HepG2 (cell line): ENCODE data around the gene DYNC2H1. TPM values are rescaled to one million over a fixed set of nuclear protein-coding genes. Genes with fewer than 3 reads are reported as not detected.

Experiments used
- JARID2 ChIP-seq: sonication (generic); formaldehyde crosslinking; IDR thresholded peaks from 2 replicates; pipeline ENCODE4 v1.8.1; 2023; ENCODE audit warnings: missing genetic modification reagents, inconsistent platforms; ENCODE audit not compliant: insufficient replicate concordance
- KLF16 ChIP-seq, 2 experiments: sonication (generic) in 1 of 2; formaldehyde crosslinking in 1 of 2; IDR thresholded peaks; 2 replicates each; pipeline versions ENCODE4 v1.6.1 to v1.8.0; 2016 to 2023; ENCODE audit warnings: missing genetic modification reagents in 2 of 2, missing compliant biosample characterization in 1 of 2
- MTF2 ChIP-seq: sonication (generic); formaldehyde crosslinking; IDR thresholded peaks from 2 replicates; pipeline ENCODE4 v1.5.0; 2020; ENCODE audit warnings: missing genetic modification reagents, borderline replicate concordance
- NAIF1 ChIP-seq: sonication (generic); formaldehyde crosslinking; IDR thresholded peaks from 2 replicates; pipeline ENCODE4 v1.5.0; 2020; ENCODE audit warnings: mild to moderate bottlenecking, missing genetic modification reagents, borderline replicate concordance
- PHF5A ChIP-seq: IDR thresholded peaks from one replicate; pipeline ENCODE4 v1.6.1; 2018; ENCODE audit warnings: low read depth, missing genetic modification reagents; ENCODE audit not compliant: unreplicated experiment
- ZFP90 ChIP-seq: sonication (generic); formaldehyde crosslinking; IDR thresholded peaks from 2 replicates; pipeline ENCODE4 v1.8.0; 2022; ENCODE audit warnings: missing genetic modification reagents, mild to moderate bottlenecking, inconsistent platforms, borderline replicate concordance
- ZKSCAN5 ChIP-seq: sonication (generic); formaldehyde crosslinking; IDR thresholded peaks from 2 replicates; pipeline ENCODE4 v1.5.1; 2020; ENCODE audit warnings: mild to moderate bottlenecking, missing genetic modification reagents
- ZNF589 ChIP-seq: sonication (generic); formaldehyde crosslinking; conservative IDR thresholded peaks from 2 replicates; pipeline ENCODE4 v1.8.0; 2022; ENCODE audit warnings: mild to moderate bottlenecking, moderate library complexity, missing genetic modification reagents
- ZNF788 ChIP-seq: sonication (generic); formaldehyde crosslinking; IDR thresholded peaks from 2 replicates; pipeline ENCODE4 v1.5.0; 2020; ENCODE audit warnings: mild to moderate bottlenecking, missing genetic modification reagents, borderline replicate concordance
- ZNF878 ChIP-seq: sonication (generic); formaldehyde crosslinking; IDR thresholded peaks from 2 replicates; pipeline ENCODE4 v1.8.1; 2023; ENCODE audit warnings: mild to moderate bottlenecking, missing genetic modification reagents, moderate library complexity
- polyA plus RNA-seq, 8 experiments: library from polyadenylated mRNA; depleted of rRNA in 3 of 8; stranded (reverse) in 7 of 8; unstranded in 1 of 8; fragments of >200 nt; fragmentation: Illumina TruSeq in 4 of 8; extraction: Trizol in 4 of 8; gene quantifications; 2 replicates each; pipeline versions ENCODE4 v1.2.1 to v1.2.3, GENCODE V29; 2011 to 2016; ENCODE audit warnings: low read depth in 4 of 8, missing spikeins in 1 of 8, mixed read lengths in 1 of 8; ENCODE audit not compliant: insufficient read depth in 1 of 8
- total RNA-seq, 5 experiments: library from RNA; depleted of rRNA; stranded (reverse); fragments of >200 nt; fragmentation: Illumina TruSeq; extraction: Trizol; gene quantifications; 2 replicates each; pipeline ENCODE4 v1.2.3, GENCODE V29; 2016; ENCODE audit warnings: low read depth in 1 of 5
- TF ChIP-seq, protein P1 (sequence below): sonication (generic); formaldehyde crosslinking; IDR thresholded peaks from 2 replicates; pipeline ENCODE4 v1.4.0; 2020; ENCODE audit warnings: missing genetic modification reagents, borderline replicate concordance
- TF ChIP-seq, protein P2 (sequence below): sonication (generic); formaldehyde crosslinking; IDR thresholded peaks from 2 replicates; pipeline ENCODE4 v1.4.0; 2020; ENCODE audit warnings: missing genetic modification reagents
- TF ChIP-seq, protein P3 (sequence below): IDR thresholded peaks from 2 replicates; pipeline ENCODE4 v1.6.1; 2016; ENCODE audit warnings: missing genetic modification reagents, missing compliant biosample characterization
- TF ChIP-seq, protein P4 (sequence below): sonication (generic); formaldehyde crosslinking; IDR thresholded peaks from 2 replicates; pipeline ENCODE4 v1.5.0; 2020; ENCODE audit warnings: missing genetic modification reagents

The DYNC2H1 gene
- total and polyA plus RNA-seq, 2 of the 13 experiments (the other 11 are each of a cell fraction or from before 2014, with no cell fraction given) = 0.49 to 0.66 TPM

DNA sequence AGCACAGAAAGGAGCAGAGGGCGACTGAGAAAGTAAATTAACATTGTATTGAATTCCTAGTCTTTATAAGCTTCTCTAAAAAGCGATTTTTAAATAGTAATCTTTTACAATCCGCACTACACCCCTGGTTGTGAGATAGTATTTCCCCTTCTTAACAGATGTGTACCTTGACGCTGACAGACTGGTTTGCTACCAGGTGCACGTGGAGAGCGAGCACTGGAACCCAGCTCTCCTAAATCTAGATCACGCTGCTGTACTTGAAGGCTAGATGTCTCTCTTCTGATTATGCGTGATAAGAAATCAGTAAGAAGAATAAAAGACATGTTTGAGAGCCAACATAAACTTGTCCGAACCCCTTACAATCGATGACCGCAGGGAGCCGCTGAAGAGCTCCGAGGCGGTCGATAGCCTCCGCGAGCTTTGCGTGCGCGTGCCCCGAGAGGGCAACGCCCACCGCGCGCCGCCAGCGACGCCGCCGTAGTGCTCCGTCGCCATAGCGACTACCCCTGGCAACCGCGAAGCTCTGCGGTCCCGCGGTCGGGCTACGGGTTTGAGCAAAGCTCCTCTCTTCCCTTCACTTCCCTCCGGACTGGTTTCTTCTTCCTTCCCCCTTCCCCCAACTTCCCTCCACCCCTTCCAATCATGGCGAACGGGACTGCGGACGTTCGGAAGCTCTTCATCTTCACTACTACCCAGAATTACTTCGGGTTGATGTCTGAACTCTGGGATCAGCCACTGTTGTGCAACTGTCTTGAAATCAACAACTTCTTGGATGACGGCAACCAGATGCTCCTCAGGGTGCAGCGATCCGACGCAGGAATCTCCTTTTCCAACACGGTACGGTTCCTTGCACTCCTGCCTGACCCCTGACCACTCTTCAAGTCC lies at the start of gene DYNC2H1 (continued):
- TF ChIP-seq, protein P1, sequence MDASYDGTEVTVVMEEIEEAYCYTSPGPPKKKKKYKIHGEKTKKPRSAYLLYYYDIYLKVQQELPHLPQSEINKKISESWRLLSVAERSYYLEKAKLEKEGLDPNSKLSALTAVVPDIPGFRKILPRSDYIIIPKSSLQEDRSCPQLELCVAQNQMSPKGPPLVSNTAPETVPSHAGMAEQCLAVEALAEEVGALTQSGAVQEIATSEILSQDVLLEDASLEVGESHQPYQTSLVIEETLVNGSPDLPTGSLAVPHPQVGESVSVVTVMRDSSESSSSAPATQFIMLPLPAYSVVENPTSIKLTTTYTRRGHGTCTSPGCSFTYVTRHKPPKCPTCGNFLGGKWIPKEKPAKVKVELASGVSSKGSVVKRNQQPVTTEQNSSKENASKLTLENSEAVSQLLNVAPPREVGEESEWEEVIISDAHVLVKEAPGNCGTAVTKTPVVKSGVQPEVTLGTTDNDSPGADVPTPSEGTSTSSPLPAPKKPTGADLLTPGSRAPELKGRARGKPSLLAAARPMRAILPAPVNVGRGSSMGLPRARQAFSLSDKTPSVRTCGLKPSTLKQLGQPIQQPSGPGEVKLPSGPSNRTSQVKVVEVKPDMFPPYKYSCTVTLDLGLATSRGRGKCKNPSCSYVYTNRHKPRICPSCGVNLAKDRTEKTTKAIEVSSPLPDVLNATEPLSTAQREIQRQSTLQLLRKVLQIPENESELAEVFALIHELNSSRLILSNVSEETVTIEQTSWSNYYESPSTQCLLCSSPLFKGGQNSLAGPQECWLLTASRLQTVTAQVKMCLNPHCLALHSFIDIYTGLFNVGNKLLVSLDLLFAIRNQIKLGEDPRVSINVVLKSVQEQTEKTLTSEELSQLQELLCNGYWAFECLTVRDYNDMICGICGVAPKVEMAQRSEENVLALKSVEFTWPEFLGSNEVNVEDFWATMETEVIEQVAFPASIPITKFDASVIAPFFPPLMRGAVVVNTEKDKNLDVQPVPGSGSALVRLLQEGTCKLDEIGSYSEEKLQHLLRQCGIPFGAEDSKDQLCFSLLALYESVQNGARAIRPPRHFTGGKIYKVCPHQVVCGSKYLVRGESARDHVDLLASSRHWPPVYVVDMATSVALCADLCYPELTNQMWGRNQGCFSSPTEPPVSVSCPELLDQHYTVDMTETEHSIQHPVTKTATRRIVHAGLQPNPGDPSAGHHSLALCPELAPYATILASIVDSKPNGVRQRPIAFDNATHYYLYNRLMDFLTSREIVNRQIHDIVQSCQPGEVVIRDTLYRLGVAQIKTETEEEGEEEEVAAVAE (CRISPR knock-in tag) = 0 out of 2 replicates have a peak, but pooled peaks have one; percentile 61
- TF ChIP-seq PHF5A (CRISPR knock-in tag) = no peak
- TF ChIP-seq JARID2 (CRISPR knock-in tag) = peak; percentile 51
- TF ChIP-seq ZNF878 (CRISPR knock-in tag) = no peak
- TF ChIP-seq, protein P2, sequence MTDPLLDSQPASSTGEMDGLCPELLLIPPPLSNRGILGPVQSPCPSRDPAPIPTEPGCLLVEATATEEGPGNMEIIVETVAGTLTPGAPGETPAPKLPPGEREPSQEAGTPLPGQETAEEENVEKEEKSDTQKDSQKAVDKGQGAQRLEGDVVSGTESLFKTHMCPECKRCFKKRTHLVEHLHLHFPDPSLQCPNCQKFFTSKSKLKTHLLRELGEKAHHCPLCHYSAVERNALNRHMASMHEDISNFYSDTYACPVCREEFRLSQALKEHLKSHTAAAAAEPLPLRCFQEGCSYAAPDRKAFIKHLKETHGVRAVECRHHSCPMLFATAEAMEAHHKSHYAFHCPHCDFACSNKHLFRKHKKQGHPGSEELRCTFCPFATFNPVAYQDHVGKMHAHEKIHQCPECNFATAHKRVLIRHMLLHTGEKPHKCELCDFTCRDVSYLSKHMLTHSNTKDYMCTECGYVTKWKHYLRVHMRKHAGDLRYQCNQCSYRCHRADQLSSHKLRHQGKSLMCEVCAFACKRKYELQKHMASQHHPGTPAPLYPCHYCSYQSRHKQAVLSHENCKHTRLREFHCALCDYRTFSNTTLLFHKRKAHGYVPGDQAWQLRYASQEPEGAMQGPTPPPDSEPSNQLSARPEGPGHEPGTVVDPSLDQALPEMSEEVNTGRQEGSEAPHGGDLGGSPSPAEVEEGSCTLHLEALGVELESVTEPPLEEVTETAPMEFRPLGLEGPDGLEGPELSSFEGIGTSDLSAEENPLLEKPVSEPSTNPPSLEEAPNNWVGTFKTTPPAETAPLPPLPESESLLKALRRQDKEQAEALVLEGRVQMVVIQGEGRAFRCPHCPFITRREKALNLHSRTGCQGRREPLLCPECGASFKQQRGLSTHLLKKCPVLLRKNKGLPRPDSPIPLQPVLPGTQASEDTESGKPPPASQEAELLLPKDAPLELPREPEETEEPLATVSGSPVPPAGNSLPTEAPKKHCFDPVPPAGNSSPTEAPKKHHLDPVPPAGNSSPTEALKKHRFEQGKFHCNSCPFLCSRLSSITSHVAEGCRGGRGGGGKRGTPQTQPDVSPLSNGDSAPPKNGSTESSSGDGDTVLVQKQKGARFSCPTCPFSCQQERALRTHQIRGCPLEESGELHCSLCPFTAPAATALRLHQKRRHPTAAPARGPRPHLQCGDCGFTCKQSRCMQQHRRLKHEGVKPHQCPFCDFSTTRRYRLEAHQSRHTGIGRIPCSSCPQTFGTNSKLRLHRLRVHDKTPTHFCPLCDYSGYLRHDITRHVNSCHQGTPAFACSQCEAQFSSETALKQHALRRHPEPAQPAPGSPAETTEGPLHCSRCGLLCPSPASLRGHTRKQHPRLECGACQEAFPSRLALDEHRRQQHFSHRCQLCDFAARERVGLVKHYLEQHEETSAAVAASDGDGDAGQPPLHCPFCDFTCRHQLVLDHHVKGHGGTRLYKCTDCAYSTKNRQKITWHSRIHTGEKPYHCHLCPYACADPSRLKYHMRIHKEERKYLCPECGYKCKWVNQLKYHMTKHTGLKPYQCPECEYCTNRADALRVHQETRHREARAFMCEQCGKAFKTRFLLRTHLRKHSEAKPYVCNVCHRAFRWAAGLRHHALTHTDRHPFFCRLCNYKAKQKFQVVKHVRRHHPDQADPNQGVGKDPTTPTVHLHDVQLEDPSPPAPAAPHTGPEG (CRISPR knock-in tag) = peak; percentile 61; the same call in 1 of the 2 replicates
- no peak for TF ChIP-seq ZNF788 (CRISPR knock-in tag)
- no peak for TF ChIP-seq ZNF589 (CRISPR knock-in tag)
- TF ChIP-seq MTF2 (CRISPR knock-in tag) = peak; percentile 73; the same call in 1 of the 2 replicates
- TF ChIP-seq NAIF1 (CRISPR knock-in tag) = peak; percentile 54; the same call in 1 of the 2 replicates
- peak in 1 of 2 experiments; percentile 91; a peak in 2 of 4 replicates for TF ChIP-seq KLF16 (CRISPR knock-in tag; IDR thresholded peaks at IDR 0.05)
- TF ChIP-seq ZKSCAN5 (CRISPR knock-in tag) = no peak
- TF ChIP-seq, protein P3, sequence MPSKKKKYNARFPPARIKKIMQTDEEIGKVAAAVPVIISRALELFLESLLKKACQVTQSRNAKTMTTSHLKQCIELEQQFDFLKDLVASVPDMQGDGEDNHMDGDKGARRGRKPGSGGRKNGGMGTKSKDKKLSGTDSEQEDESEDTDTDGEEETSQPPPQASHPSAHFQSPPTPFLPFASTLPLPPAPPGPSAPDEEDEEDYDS = 0 out of 2 replicates have a peak, but pooled peaks have one; percentile 39
- TF ChIP-seq, protein P4, sequence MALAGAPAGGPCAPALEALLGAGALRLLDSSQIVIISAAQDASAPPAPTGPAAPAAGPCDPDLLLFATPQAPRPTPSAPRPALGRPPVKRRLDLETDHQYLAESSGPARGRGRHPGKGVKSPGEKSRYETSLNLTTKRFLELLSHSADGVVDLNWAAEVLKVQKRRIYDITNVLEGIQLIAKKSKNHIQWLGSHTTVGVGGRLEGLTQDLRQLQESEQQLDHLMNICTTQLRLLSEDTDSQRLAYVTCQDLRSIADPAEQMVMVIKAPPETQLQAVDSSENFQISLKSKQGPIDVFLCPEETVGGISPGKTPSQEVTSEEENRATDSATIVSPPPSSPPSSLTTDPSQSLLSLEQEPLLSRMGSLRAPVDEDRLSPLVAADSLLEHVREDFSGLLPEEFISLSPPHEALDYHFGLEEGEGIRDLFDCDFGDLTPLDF = no peak
- TF ChIP-seq ZFP90 (CRISPR knock-in tag) = peak; percentile 21; the same call in 1 of the 2 replicates
